ENCODE results near the gene UGT2B28.
"Not testable (repeated sequence)": the region's sequence is repeated elsewhere in the genome, so short reads cannot be mapped to it uniquely, and the experiment has no call there.

The UGT2B28 gene

GRCh38 chr4:69280081-69280480 is at the start of gene UGT2B28:
Gene UGT2B28, plus strand, starts transcription at chr4:69280475. Its CDS starts 26 bp downstream, at chr4:69280501.
- not testable (repeated sequence) for DNase-seq (ENCODE audit: low spot score)

- DNase-seq (ENCODE audit: low spot score), result no peak
Observed at GRCh38 chr4:69239092-69239491, 41.2 kb upstream of the UGT2B28 start.

DNA sequence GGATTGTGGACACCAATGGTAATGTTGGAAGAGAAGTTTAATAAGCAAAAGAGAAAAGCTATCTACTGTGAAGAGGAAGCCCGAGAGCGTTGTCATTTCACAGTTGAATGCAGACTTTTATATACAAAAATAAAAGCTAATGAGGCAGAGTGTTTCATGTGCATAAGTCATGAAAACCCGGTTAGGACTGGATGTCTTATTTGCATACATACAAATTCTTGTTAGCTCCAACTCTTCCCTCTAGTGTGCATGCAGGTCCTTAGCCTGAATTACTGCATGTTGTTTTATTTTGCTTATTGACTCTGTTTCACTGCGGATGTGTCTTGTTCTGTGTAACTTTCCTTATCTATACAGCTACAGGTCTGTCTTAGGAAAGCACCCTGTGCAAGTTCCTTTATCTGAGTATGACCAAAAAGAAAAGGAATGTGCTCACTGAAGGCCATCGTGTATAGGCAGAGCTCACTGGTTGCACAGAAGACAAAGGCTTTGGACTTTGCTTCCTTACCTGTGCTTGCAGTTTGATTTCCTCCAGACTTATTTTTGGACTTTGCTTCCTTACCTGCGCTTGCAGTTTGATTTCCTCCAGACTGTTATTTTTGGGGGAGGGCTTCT is 40.6 kb upstream of the UGT2B28 start:
- no peak for DNase-seq (ENCODE audit: low spot score)

- DNase-seq (ENCODE audit: low spot score), result not testable (repeated sequence)
Observed at GRCh38 chr4:69240787-69241186, 39.5 kb upstream of the UGT2B28 start.

DNA sequence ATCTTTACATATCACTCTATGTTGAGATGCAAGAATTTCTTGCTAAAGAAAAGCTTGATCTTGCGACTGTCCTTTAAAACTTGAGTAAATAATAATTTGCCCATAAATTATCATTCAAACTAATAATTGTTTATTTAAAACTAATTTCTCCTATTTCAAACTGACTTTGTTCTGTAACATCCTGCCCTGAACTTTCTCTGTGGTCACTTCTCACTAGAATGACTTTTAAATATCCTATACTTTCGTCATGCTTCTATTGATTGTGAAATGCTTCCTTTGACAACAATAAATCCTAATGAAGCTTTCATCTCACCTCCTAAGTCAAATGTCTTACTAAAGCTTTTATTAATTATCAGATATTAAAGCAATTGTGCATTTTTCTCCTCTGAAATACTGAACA is 38.5 kb upstream of the UGT2B28 start:
- DNase-seq (ENCODE audit: low spot score), result not testable (repeated sequence)

- DNase-seq (ENCODE audit: low spot score), result not testable (repeated sequence)
Observed at GRCh38 chr4:69242562-69243240, 37.6 kb upstream of the UGT2B28 start.

- DNase-seq (ENCODE audit: low spot score), result not testable (repeated sequence)
Observed at GRCh38 chr4:69250884-69251283, 29.4 kb upstream of the UGT2B28 start.

GRCh38 chr4:69253147-69253772 is 27.0 kb upstream of the UGT2B28 start:
- DNase-seq (ENCODE audit: low spot score), result not testable (repeated sequence)

DNA sequence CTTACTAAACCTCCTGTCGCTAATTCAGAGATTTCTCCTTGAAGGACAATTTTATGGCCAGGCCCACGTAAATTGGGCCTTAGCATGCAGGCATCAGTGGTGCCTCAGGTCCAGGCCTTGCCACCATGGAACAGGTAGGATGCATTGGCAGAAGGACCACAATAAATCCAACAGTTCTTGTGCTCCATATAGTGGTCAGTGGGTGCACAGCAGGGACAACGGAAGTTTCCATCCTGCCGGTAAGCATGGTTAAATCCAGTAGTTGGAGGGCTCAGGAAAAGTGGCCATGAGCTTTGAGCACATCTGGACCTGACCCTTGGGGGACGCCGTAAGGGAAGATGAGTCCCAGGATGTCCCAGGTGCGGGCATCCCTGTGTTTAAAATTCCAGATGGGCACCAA is 11.7 kb upstream of the UGT2B28 start:
- not testable (repeated sequence) for DNase-seq (ENCODE audit: low spot score)

- DNase-seq (ENCODE audit: low spot score), result not testable (repeated sequence)
Observed at GRCh38 chr4:69296356-69296755, 16.1 kb downstream of the UGT2B28 start.

GRCh38 chr4:69308426-69309033 is 28.3 kb downstream of the UGT2B28 start:
- not testable (repeated sequence) for DNase-seq (ENCODE audit: low spot score)

DNA sequence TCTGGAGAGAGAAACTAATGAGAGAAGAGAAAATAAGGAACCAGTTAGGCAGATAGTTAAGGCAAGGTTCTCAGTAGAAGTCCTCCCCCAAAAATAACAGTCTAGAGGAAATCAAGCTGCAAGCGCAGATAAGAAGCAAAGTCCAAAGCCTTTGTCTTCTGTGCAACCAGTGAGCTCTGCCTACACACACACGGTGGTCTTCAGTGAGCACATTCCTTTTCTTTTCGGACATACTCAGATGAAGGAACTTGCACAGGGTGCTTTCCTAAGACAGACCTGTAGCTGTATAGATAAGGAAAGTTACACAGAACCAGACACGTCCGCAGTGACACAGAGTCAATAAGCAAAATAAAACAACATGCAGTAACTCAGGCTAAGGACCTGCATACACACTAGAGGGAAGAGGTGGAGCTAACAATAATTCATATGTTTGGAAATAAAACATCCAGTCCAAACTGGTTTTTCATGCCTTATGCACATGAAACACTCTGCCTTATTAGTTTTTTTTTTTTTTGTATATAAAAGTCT is 29.3 kb downstream of the UGT2B28 start:
- not testable (repeated sequence) for DNase-seq (ENCODE audit: low spot score)

DNA sequence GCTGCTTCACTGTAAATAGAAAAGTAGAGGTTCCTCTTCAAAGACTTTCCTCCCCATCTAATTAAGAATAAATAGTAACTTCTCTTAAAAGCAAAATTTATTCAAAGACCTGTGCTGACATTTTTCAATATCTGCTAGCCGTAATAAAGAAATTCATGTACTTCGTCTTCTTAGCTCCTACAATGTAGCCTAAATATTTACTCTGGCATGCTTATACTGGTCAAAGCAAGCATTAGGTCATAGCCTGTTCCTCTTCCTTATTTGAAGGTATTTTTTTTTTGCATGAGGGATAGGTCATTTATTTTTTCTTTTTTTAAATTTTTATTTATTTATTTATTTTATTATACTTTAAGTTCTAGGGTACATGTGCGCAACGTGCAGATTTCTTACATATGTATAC is 30.0 kb downstream of the UGT2B28 start:
- not testable (repeated sequence) for DNase-seq (ENCODE audit: low spot score)

DNA sequence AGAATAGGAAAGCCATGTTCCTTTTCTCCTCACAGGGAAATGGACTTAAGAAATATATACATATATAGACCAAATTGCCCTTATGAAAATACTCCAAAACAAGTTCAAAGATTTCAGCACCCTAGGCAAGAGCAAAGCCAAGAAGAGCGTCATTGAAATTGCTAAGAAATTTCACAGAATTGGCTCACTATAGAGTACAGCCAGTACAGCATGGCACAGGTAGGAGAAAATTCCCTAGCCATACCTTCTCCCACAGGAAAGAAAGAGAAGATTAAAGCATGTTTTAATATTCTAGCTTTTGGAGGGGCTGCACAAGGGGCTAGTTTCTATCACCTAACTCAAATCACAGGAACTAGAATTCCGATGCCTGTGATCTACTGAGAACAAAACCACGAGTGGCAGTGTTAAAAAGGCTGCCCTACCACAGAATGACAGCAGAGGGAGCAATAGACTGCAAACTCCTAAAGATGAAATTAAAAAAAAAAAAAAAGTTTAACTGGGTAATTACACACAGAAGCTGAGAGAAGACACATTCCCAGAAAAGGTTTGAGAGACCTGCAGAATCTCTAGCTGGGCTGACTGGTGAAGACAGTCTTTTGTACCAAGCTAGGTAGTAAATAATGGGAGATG is 37.5 kb downstream of the UGT2B28 start:
- DNase-seq (ENCODE audit: low spot score), result not testable (repeated sequence)

- no peak for DNase-seq (ENCODE audit: low spot score)
Observed at GRCh38 chr4:69321153-69321729, 41.0 kb downstream of the UGT2B28 start.

DNA sequence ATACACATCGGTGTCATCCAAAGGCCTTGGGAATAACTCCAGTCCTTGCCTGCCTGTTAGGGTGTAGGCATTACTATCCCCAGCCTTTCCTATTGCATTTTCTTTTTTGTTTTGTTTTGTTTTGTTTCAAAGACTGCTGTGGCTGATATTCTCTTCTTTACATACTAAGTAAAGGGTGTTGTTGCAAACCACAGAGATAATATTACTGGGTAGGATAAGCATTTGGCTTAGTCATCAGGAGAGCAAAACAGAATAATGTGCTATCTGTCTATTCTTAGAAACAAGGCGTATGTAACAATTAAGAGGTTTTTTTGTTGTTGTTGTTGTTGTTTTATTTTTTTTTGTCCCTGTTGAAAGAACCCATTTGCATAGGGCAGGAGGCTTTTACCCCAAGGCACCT is 41.8 kb downstream of the UGT2B28 start:
- DNase-seq (ENCODE audit: low spot score), result no peak

DNA sequence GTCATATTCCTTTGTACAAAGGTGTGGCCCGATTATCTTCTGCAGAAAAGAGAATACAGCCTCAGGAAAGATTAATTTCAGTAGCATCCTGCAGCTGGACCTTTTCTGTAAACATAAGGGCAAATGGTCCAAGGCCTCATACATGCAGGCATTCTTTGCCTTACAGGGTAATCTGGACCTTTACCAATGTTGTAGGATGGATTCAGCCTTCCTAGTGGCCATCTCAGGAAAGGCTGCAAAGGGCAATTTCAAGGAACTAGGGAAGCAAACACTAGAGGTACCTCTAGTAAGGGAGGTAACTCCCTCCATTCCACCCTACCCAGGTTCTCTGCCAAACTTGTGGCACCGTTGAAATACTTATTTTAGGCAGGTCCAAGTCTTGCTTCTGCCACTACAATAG is 43.0 kb downstream of the UGT2B28 start:
- no peak for DNase-seq (ENCODE audit: low spot score)

DNA sequence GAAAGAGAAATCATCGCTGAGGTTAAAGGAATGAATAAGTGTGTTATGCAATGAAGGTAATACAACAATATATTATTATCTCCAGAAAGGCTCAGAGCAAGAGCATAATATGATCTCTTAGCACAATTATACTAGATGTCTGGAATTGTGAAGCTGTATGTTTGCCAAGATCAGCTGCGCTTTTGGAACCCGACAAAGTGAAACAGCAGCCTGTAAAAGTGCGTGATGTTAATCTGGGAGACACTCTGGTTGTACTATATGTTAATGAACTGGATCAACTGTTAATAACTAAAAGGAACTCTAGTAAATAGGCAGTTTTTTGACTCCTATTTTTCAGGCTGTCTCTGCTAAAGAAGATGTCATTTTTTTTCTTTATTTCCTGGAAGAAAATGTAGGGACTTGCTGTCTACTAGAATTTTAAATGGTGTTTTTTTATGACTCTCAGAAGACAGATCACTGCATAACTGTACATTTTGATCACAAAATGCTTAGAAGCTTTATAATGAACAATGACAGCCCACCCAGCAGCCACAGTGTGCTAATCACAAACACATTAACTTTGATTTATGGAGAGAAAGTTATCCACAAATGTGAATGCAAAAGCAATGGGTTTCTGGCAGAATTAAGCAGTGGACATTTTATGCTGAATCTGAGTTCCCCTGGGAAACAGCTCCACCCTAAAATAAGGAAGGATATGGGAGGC is 50.2 kb downstream of the UGT2B28 start:
- no peak for DNase-seq (ENCODE audit: low spot score)

GRCh38 chr4:69331304-69331703 is 51.0 kb downstream of the UGT2B28 start:
- DNase-seq (ENCODE audit: low spot score), result not testable (repeated sequence)

DNA sequence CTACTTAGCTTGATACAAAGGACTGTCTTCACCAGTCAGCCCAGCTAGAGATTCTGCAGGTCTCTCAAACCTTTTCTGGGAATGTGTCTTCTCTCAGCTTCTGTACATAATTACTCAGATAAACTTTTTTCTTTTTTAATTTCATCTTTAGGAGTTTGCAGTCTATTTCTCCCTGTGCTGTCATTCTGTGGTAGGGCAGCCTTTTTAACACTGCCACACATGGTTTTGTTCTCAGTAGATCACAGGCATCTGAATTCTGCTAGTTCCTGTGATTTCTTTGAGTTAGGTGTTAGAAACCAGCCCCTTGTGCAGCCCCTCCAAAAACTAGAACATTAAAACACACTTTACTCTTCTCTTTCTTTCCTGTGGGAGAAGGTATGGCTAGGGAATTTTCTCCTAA is 55.2 kb downstream of the UGT2B28 start:
- DNase-seq (ENCODE audit: low spot score), result not testable (repeated sequence)

GRCh38 chr4:69343114-69343513 is 62.8 kb downstream of the UGT2B28 start:
- not testable (repeated sequence) for DNase-seq (ENCODE audit: low spot score)

Measured in RKO (cell line).